ENCODE data around the gene AIG1.

Gene AIG1

GRCh38 chr6:143376375-143376774 is 315.7 kb downstream of the AIG1 start:
- DNase-seq = no peak
- ATAC-seq (replicated peaks) = no peak
- Mint-ChIP-seq H3K4me3 (no peak overlapping the region), H3K27me3 (peaks cover 6 to 15% of the 10 kb centered on the region in 2 donors), H3K27ac (no peak overlapping the region), H3K36me3 (ENCODE audit: insufficient read depth) (no peaks in the 10 kb centered on the region), H3K9me3 (no peaks in the 10 kb centered on the region), H3K4me1 (ENCODE audit: low read depth in 2 of 2) (peaks cover 3 to 4% of the 10 kb centered on the region in 2 donors)

- no peak overlapping the region for H3K4me3 Mint-ChIP-seq
- no peak for DNase-seq
- no peaks in the 10 kb centered on the region for H3K36me3 Mint-ChIP-seq (ENCODE audit: insufficient read depth)
These were observed 316.2 kb downstream of the AIG1 start for GRCh38 chr6:143376861-143377260.

DNA sequence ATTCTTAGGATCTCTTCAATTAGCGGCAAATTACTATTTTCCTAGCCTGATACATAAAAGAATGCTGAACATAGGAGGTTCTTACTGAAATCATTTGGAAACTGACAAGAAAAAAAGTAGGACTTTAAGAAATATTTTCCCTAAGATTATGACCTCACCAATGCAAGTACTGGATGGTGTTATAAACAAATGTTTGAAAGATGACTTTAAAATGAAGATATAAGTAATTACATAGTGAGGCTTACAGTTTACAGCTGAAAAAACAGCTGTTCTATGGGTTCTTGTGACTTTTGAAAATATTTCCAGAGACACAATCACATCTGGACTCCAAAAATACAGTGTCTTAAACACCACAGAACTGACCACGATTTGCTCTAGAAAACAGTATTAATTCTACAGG is 324.9 kb downstream of the AIG1 start:
- peaks cover 8 to 9% of the 10 kb centered on the region in 2 donors for H3K27me3 Mint-ChIP-seq
- H3K4me1 Mint-ChIP-seq (ENCODE audit: low read depth in 2 of 2) = peaks cover 0 to 2% of the 10 kb centered on the region in 2 donors
- no peak for DNase-seq
- H3K36me3 Mint-ChIP-seq (ENCODE audit: insufficient read depth) = no peaks in the 10 kb centered on the region
- ATAC-seq (replicated peaks) = no peak
- no peak overlapping the region for H3K4me3 Mint-ChIP-seq
- no peak overlapping the region for H3K27ac Mint-ChIP-seq
- no peaks in the 10 kb centered on the region for H3K9me3 Mint-ChIP-seq

More at GRCh38 chr6:143376861-143377260, 316.2 kb downstream of the AIG1 start:
- Mint-ChIP-seq H3K9me3 (no peaks in the 10 kb centered on the region), H3K27me3 (peaks cover 6 to 15% of the 10 kb centered on the region in 2 donors), H3K4me1 (ENCODE audit: low read depth in 2 of 2) (peaks cover 3 to 4% of the 10 kb centered on the region in 2 donors), H3K27ac (no peak overlapping the region)
- ATAC-seq (replicated peaks) = no peak

- Mint-ChIP-seq H3K36me3 (ENCODE audit: insufficient read depth) (no peaks in the 10 kb centered on the region), H3K9me3 (no peaks in the 10 kb centered on the region), H3K4me3 (no peak overlapping the region), H3K27ac (no peak overlapping the region), H3K27me3 (peaks cover 8 to 9% of the 10 kb centered on the region in 2 donors), H3K4me1 (ENCODE audit: low read depth in 2 of 2) (peaks cover 2 to 5% of the 10 kb centered on the region in 2 donors)
- ATAC-seq (replicated peaks) (no peak), DNase-seq (no peak)
These were observed 329.6 kb downstream of the AIG1 start for GRCh38 chr6:143390278-143390677.

Measured in effector memory CD8-positive, alpha-beta T cell (primary cell).